RWPE2 (cell line): Measurements from ENCODE around the gene SLX4IP.

Experiments used
- ATAC-seq: fragments of 200-7000 bp; cut with Tn5 transposase; 3 replicates; pipeline ENCODE4 v1.9.1; 2021; ENCODE audit warnings: low read depth
- DNase-seq: peaks from one replicate; pipeline ENCODE4 v3.0.0-alpha.2; 2020; ENCODE audit warnings: low spot score
- H3K27ac ChIP-seq: fragments of 450-650 bp; 2 replicates; pipeline ENCODE4 v1.5.1; 2017; ENCODE audit warnings: mild to moderate bottlenecking; ENCODE audit not compliant: poor library complexity, severe bottlenecking
- H3K27me3 ChIP-seq: fragments of 250-450 bp; sonication (Bioruptor Pico); 2 replicates; pipeline ENCODE4 v1.5.1; 2021; ENCODE audit warnings: mild to moderate bottlenecking, moderate library complexity; ENCODE audit not compliant: insufficient read depth, poor library complexity, severe bottlenecking
- H3K36me3 ChIP-seq: fragments of 250-450 bp; sonication (Bioruptor Pico); 2 replicates; pipeline ENCODE4 v1.5.1; 2020; ENCODE audit warnings: low read depth, mild to moderate bottlenecking, moderate library complexity
- H3K4me1 ChIP-seq: fragments of 250-450 bp; sonication (Bioruptor Pico); 2 replicates; pipeline ENCODE4 v1.5.1; 2021; ENCODE audit warnings: mild to moderate bottlenecking, moderate library complexity; ENCODE audit not compliant: insufficient read depth, poor library complexity, severe bottlenecking
- H3K4me3 ChIP-seq: fragments of 250-450 bp; sonication (Bioruptor Pico); 2 replicates; pipeline ENCODE4 v1.5.1; 2021; ENCODE audit warnings: mild to moderate bottlenecking, moderate library complexity; ENCODE audit not compliant: severe bottlenecking
- H3K9me3 ChIP-seq: fragments of 250-450 bp; sonication (Bioruptor Pico); 2 replicates; pipeline ENCODE4 v1.5.1; 2021; ENCODE audit warnings: mild to moderate bottlenecking, moderate library complexity; ENCODE audit not compliant: severe bottlenecking
- CTCF ChIP-seq: fragments of 450-650 bp; IDR thresholded peaks from one replicate; pipeline ENCODE4 v1.5.1; 2017; ENCODE audit warnings: mild to moderate bottlenecking, moderate library complexity; ENCODE audit not compliant: poor library complexity, severe bottlenecking

SLX4IP gene

GRCh38 chr20:10468340-10468845 is 33.3 kb downstream of the SLX4IP start:
- H3K4me3 ChIP-seq = no peak overlapping the region
- ATAC-seq (peak; percentile 55; the same call in 1 of the 3 replicates), DNase-seq (no peak)
- peaks cover 1% of the 10 kb centered on the region for H3K4me1 ChIP-seq
- no peaks in the 10 kb centered on the region for H3K9me3 ChIP-seq
- no peaks in the 10 kb centered on the region for H3K36me3 ChIP-seq
- TF ChIP-seq CTCF = no peak
- no peaks in the 10 kb centered on the region for H3K27me3 ChIP-seq
- no peak overlapping the region for H3K27ac ChIP-seq

GRCh38 chr20:10469056-10469455 is 34.0 kb downstream of the SLX4IP start:
- Histone ChIP-seq H3K9me3 (no peaks in the 10 kb centered on the region), H3K27ac (no peak overlapping the region), H3K4me3 (no peak overlapping the region), H3K36me3 (no peaks in the 10 kb centered on the region), H3K4me1 (no peaks in the 10 kb centered on the region), H3K27me3 (no peaks in the 10 kb centered on the region)
- no peak for ATAC-seq
- no peak for DNase-seq
- TF ChIP-seq CTCF = no peak

DNA sequence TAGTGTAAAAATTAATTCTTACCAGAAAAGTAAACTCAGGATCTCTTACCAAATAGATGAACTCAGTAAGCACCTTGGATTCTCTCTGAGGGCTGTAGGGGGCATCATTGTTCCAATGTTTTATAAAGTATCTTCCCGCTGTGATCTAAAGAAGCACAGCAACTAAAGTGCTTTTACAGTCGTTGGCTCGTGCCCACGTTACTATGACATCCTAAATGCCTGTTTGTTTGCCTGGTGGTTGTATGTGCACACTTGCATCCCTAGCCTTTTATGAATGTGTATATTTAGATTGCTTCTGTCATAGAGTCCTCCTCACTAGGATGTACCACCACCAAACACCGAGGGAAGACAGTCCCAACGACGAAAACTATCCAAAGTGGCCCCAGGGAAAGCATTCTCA is 34.5 kb downstream of the SLX4IP start:
- Histone ChIP-seq H3K4me3 (no peak overlapping the region), H3K27me3 (no peaks in the 10 kb centered on the region), H3K4me1 (no peaks in the 10 kb centered on the region), H3K36me3 (no peaks in the 10 kb centered on the region), H3K9me3 (no peaks in the 10 kb centered on the region), H3K27ac (no peak overlapping the region)
- 0 out of 3 replicates have a peak, but pooled peaks have one; percentile 40 for ATAC-seq
- peak; percentile 65 for TF ChIP-seq CTCF
- DNase-seq = no peak

DNA sequence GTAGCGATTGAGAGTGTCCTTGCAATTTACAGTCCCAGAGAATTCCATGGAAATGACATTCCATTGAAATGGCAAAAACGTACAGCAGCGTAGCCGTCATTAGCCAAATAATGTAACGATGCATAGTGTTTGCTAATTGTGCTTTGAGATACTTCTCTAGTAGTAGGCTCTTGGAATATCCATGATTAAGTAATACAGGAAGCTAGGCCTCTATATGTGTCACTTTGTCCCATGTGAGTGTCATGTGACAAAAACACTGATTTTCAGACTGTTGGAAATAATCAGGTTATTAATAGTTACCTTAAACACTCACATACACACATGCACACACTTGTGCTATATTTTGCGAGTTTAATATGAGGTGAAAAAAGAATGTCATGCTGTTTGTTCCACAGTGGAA is 35.2 kb downstream of the SLX4IP start:
- H3K27ac ChIP-seq = no peak overlapping the region
- ATAC-seq = no peak
- H3K9me3 ChIP-seq = no peaks in the 10 kb centered on the region
- DNase-seq = no peak
- H3K4me3 ChIP-seq = no peak overlapping the region
- no peaks in the 10 kb centered on the region for H3K36me3 ChIP-seq
- no peak for TF ChIP-seq CTCF
- no peaks in the 10 kb centered on the region for H3K4me1 ChIP-seq
- no peaks in the 10 kb centered on the region for H3K27me3 ChIP-seq

DNA sequence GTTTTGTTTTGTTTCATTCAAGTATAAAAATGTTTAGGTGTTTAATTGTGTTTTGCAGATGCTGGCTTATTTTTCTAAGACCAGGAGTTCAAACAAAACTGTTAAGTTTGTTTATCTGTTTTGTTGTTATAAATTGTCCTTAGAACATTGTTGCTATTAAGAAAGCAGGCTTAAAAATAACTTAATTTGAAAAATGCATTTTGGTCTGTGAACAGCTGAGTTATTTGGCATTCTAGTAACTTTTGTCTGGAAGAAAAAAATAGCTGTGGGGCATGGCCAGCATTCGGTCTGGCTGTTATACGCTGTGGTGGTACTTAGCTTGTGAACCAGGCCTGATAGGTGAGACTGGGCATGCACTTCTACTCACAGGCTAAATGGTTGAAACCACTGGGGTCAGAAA is 37.8 kb downstream of the SLX4IP start:
- Histone ChIP-seq H3K36me3 (no peaks in the 10 kb centered on the region), H3K27ac (no peak overlapping the region), H3K4me3 (no peak overlapping the region), H3K9me3 (no peaks in the 10 kb centered on the region), H3K4me1 (no peaks in the 10 kb centered on the region), H3K27me3 (no peaks in the 10 kb centered on the region)
- no peak for ATAC-seq
- no peak for DNase-seq
- TF ChIP-seq CTCF = no peak
